Sigmoid colon (tissue), 4 donors: ENCODE measurements around the gene BDKRB2.

Experiments
- CTCF ChIP-seq, 4 experiments: fragments of 450-650 bp in 3 of 4; fragments of 200-600 bp in 1 of 4; IDR thresholded peaks; one replicate each; pipeline ENCODE4 v1.5.1; 2016 to 2019; ENCODE audit warnings: antibody characterized with exemption in 4 of 4, mild to moderate bottlenecking in 3 of 4, moderate library complexity in 2 of 4
- POLR2AphosphoS5 ChIP-seq, 4 donors: sonication (generic); formaldehyde crosslinking; IDR thresholded peaks; one replicate each; pipeline ENCODE4 v1.6.1; 2017; ENCODE audit warnings: antibody characterized with exemption in 4 of 4

- TF ChIP-seq POLR2AphosphoS5 (IDR thresholded peaks at IDR 0.05) (no peak), CTCF (IDR thresholded peaks at IDR 0.05) (no peak)
Measured at GRCh38 chr14:96168581-96168980, 36.1 kb upstream of the BDKRB2 start.
